ENCODE results near the gene DDB1.

DDB1 gene

GRCh38 chr11:61305417-61305816, 27.5 kb downstream of the DDB1 start:
- no peaks in the 10 kb centered on the region for H3K9me3 ChIP-seq (ENCODE audit: low read depth, low read length)
- peaks cover 90% of the 10 kb centered on the region for H3K36me3 ChIP-seq (ENCODE audit: insufficient read depth, low read length)
- H3K27ac ChIP-seq, result no peak overlapping the region
- TF ChIP-seq FOXP2 (optimal IDR thresholded peaks at IDR 0.05; ENCODE audit: control extremely low read depth, extremely low read length, insufficient read depth) (no peak), EZH2 (IDR thresholded peaks at IDR 0.05) (no peak), POLR2AphosphoS5 (IDR thresholded peaks at IDR 0.05; ENCODE audit: borderline replicate concordance, low read depth, low read length) (no peak)
- no peak overlapping the region for H3K9ac ChIP-seq (ENCODE audit: insufficient read length)
- DNase-seq (ENCODE audit: low read depth, low spot score), result no peak
- H3K4me3 ChIP-seq, result no peak overlapping the region

- Histone ChIP-seq H3K4me3 (no peak overlapping the region), H3K36me3 (ENCODE audit: insufficient read depth, low read length) (peaks cover 84% of the 10 kb centered on the region), H3K9me3 (ENCODE audit: low read depth, low read length) (no peaks in the 10 kb centered on the region), H3K9ac (ENCODE audit: insufficient read length) (no peak overlapping the region), H3K27ac (no peak overlapping the region)
- TF ChIP-seq EZH2 (IDR thresholded peaks at IDR 0.05), result no peak
- TF ChIP-seq FOXP2 (optimal IDR thresholded peaks at IDR 0.05; ENCODE audit: control extremely low read depth, extremely low read length, insufficient read depth), result no peak
- TF ChIP-seq POLR2AphosphoS5 (IDR thresholded peaks at IDR 0.05; ENCODE audit: borderline replicate concordance, low read depth, low read length), result no peak
- DNase-seq (ENCODE audit: low read depth, low spot score), result no peak
Measured at GRCh38 chr11:61303725-61304124, 29.2 kb downstream of the DDB1 start.

- no peak for DNase-seq (ENCODE audit: low read depth, low spot score)
- H3K27ac ChIP-seq, result no peak overlapping the region
- peaks cover 73% of the 10 kb centered on the region for H3K36me3 ChIP-seq (ENCODE audit: insufficient read depth, low read length)
- H3K9ac ChIP-seq (ENCODE audit: insufficient read length), result no peak overlapping the region
- no peaks in the 10 kb centered on the region for H3K9me3 ChIP-seq (ENCODE audit: low read depth, low read length)
- TF ChIP-seq FOXP2 (optimal IDR thresholded peaks at IDR 0.05; ENCODE audit: control extremely low read depth, extremely low read length, insufficient read depth), result no peak
- TF ChIP-seq POLR2AphosphoS5 (IDR thresholded peaks at IDR 0.05; ENCODE audit: borderline replicate concordance, low read depth, low read length), result no peak
- TF ChIP-seq EZH2 (IDR thresholded peaks at IDR 0.05), result no peak
- H3K4me3 ChIP-seq, result no peak overlapping the region
Measured at GRCh38 chr11:61302550-61302949, 30.4 kb downstream of the DDB1 start.

- Histone ChIP-seq H3K4me3 (no peak overlapping the region), H3K9ac (ENCODE audit: insufficient read length) (no peak overlapping the region), H3K27ac (no peak overlapping the region), H3K36me3 (ENCODE audit: insufficient read depth, low read length) (peaks cover 42% of the 10 kb centered on the region), H3K9me3 (ENCODE audit: low read depth, low read length) (no peaks in the 10 kb centered on the region)
- TF ChIP-seq POLR2AphosphoS5 (IDR thresholded peaks at IDR 0.05; ENCODE audit: borderline replicate concordance, low read depth, low read length), result no peak
- TF ChIP-seq FOXP2 (optimal IDR thresholded peaks at IDR 0.05; ENCODE audit: control extremely low read depth, extremely low read length, insufficient read depth), result no peak
- TF ChIP-seq EZH2 (IDR thresholded peaks at IDR 0.05), result no peak
- no peak for DNase-seq (ENCODE audit: low read depth, low spot score)
Measured at GRCh38 chr11:61298663-61299244, 34.2 kb downstream of the DDB1 start.

GRCh38 chr11:61297746-61298145, 35.2 kb downstream of the DDB1 start:
- H3K36me3 ChIP-seq (ENCODE audit: insufficient read depth, low read length), result peaks cover 34% of the 10 kb centered on the region
- no peaks in the 10 kb centered on the region for H3K9me3 ChIP-seq (ENCODE audit: low read depth, low read length)
- no peak overlapping the region for H3K9ac ChIP-seq (ENCODE audit: insufficient read length)
- peak overlapping the region; percentile 42; the same call in 1 of the 2 replicates for H3K27ac ChIP-seq
- DNase-seq (ENCODE audit: low read depth, low spot score), result no peak
- H3K4me3 ChIP-seq, result no peak overlapping the region
- no peak for TF ChIP-seq POLR2AphosphoS5 (IDR thresholded peaks at IDR 0.05; ENCODE audit: borderline replicate concordance, low read depth, low read length)
- no peak for TF ChIP-seq EZH2 (IDR thresholded peaks at IDR 0.05)
- no peak for TF ChIP-seq FOXP2 (optimal IDR thresholded peaks at IDR 0.05; ENCODE audit: control extremely low read depth, extremely low read length, insufficient read depth)

- peaks cover 30% of the 10 kb centered on the region for H3K36me3 ChIP-seq (ENCODE audit: insufficient read depth, low read length)
- H3K27ac ChIP-seq, result peak overlapping the region; percentile 42; the same call in 1 of the 2 replicates
- no peak overlapping the region for H3K9ac ChIP-seq (ENCODE audit: insufficient read length)
- TF ChIP-seq POLR2AphosphoS5 (IDR thresholded peaks at IDR 0.05; ENCODE audit: borderline replicate concordance, low read depth, low read length) (no peak), FOXP2 (optimal IDR thresholded peaks at IDR 0.05; ENCODE audit: control extremely low read depth, extremely low read length, insufficient read depth) (no peak), EZH2 (IDR thresholded peaks at IDR 0.05) (no peak)
- no peak for DNase-seq (ENCODE audit: low read depth, low spot score)
- H3K4me3 ChIP-seq, result no peak overlapping the region
- H3K9me3 ChIP-seq (ENCODE audit: low read depth, low read length), result no peaks in the 10 kb centered on the region
Measured at GRCh38 chr11:61297341-61297740, 35.6 kb downstream of the DDB1 start.

GRCh38 chr11:61295596-61295926, 37.3 kb downstream of the DDB1 start:
- Histone ChIP-seq H3K9ac (ENCODE audit: insufficient read length) (no peak overlapping the region), H3K4me3 (no peak overlapping the region)

GRCh38 chr11:61294717-61295595, 37.9 kb downstream of the DDB1 start, which contains the start of gene VWCE:
VWCE (minus strand) TSS chr11:61295316; CDS start chr11:61295037, 279 bp downstream.
- no peaks in the 10 kb centered on the region for H3K9me3 ChIP-seq (ENCODE audit: low read depth, low read length)
- peak within 1 kb of the TSS; percentile 93 for H3K4me3 ChIP-seq
- TF ChIP-seq POLR2AphosphoS5 (IDR thresholded peaks at IDR 0.05; ENCODE audit: borderline replicate concordance, low read depth, low read length) (peak; percentile 57; the same call in 1 of the 2 replicates), EZH2 (IDR thresholded peaks at IDR 0.05) (no peak)
- H3K36me3 ChIP-seq (ENCODE audit: insufficient read depth, low read length), result peaks cover 6% of the 10 kb centered on the region; the same call in 1 of the 2 replicates
- H3K27ac ChIP-seq, result peak within 1 kb of the TSS; percentile 19; the same call in 1 of the 2 replicates
- peak within 1 kb of the TSS; percentile 90 for H3K9ac ChIP-seq (ENCODE audit: insufficient read length)
- DNase-seq (ENCODE audit: low read depth, low spot score), result no peak

More at GRCh38 chr11:61295596-61295926, 37.3 kb downstream of the DDB1 start:
- Histone ChIP-seq H3K27ac (0 out of 2 replicates have a peak overlapping the region, but pooled peaks have one; percentile 8), H3K36me3 (ENCODE audit: insufficient read depth, low read length) (peaks cover 12% of the 10 kb centered on the region; the same call in 1 of the 2 replicates), H3K9me3 (ENCODE audit: low read depth, low read length) (no peaks in the 10 kb centered on the region)
- no peak for DNase-seq (ENCODE audit: low read depth, low spot score)
- TF ChIP-seq FOXP2 (optimal IDR thresholded peaks at IDR 0.05; ENCODE audit: control extremely low read depth, extremely low read length, insufficient read depth), result no peak
- TF ChIP-seq EZH2 (IDR thresholded peaks at IDR 0.05), result no peak
- no peak for TF ChIP-seq POLR2AphosphoS5 (IDR thresholded peaks at IDR 0.05; ENCODE audit: borderline replicate concordance, low read depth, low read length)

Measured in SK-N-MC (cell line).